ENCODE measurements around the gene DNAJC4.

DNAJC4 gene

DNA sequence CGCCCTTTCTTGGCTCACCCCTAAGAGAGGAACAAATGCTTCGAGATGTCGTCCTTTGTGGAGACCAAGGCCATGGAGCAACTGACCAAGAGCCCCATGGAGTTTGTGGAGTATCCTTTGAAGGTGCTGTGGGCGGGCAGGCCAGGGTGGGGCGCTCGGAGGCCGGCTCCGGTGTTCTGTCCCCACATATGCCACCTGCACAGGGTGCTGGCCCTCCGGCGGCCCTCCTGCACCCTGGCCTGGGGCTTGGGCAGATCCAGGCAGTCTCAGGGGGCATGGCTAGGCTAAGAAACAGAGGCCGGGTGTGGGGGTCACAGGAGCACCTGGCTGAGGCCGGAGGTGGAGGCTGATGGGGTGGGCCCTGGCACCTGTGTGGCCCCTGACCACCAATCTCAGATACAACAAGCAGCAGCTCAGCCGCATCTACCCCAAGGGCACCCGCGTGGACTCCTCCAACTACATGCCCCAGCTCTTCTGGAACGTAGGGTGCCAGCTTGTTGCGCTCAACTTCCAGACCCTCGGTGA is 31.3 kb downstream of the DNAJC4 start:
- DNase-seq, result no peak

- DNase-seq, result no peak
Observed at GRCh38 chr11:64262271-64263002, 32.1 kb downstream of the DNAJC4 start.

DNA sequence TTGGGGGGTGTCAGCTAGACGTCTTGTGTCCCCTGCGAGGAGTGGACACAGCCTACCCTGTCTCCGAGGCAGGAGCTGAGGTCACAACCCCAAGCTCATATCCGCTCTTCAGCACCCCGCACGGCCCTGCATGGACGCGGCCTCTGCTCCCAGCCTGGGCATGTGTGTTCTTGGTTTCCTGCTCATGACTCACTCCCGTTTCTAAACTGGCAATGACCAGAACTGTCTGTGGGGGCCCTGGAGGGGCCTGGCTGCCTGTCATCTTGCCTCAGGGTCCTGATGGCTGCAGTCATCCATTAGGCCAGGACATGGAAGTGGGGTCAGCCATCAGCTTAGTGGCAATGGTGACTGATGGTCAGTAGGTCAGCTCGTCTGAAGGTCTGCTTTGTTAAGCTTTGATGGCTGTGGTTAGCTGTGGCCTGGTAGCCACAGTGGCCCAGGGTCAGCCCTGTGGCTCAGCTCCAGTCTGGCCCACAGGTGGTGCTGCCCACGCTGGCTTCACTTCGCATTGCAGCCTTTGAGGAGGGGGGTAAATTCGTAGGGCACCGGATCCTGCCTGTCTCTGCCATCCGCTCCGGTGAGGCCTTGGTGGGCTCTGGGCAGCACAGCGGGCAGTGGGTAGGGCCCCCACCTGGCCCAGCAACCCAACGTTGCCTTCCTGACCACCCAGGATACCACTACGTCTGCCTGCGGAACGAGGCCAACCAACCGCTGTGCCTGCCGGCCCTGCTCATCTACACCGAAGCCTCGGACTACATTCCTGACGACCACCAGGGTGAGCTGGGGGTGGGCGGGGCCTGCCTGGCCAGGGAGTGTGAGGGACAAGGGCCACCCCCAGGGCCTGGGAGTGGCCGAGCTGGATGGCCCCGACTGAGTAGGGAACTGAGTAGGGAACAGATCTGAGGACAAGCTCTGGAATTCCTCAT is 32.9 kb downstream of the DNAJC4 start:
- DNase-seq, result no peak

GRCh38 chr11:64263947-64264317 is 33.6 kb downstream of the DNAJC4 start:
- no peak for DNase-seq

GRCh38 chr11:64264371-64264852 is 34.1 kb downstream of the DNAJC4 start:
- DNase-seq, result no peak

DNA sequence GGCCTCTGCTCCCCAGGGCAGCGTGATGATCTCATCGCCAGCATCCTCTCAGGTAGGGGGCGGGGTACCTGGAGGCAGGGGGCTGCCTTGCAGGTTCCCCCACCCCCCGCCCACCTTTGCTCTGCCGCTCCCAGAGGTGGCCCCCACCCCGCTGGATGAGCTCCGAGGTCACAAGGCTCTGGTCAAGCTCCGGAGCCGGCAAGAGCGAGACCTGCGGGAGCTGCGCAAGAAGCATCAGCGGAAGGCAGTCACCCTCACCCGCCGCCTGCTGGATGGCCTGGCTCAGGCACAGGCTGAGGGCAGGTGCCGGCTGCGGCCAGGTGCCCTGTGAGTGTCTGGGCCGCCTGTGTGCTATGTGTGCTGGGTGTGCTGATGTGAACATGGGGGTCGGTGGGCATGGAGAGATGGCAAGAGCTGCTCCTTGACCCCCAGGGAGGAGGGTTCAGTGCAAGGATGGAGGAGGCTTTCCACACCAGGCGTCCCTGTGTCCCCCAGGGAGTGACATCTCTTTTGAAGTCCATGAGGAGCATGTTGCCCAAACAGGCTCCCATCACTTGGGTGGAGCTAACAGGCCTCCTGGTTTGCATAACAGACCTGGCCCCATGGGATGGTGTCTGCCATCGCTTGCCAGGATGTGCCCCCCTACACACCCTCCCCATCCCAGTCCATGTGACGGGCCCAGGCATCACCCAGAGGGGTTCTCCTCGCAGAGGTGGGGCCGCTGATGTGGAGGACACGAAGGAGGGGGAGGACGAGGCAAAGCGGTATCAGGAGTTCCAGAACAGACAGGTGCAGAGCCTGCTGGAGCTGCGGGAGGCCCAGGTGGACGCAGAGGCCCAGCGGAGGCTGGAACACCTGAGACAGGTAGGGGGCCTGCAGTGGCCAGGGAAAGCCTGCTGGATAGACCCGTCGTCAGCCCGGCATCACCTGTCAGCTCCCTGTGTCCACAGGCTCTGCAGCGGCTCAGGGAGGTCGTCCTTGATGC is 35.1 kb downstream of the DNAJC4 start:
- DNase-seq, result no peak

DNA sequence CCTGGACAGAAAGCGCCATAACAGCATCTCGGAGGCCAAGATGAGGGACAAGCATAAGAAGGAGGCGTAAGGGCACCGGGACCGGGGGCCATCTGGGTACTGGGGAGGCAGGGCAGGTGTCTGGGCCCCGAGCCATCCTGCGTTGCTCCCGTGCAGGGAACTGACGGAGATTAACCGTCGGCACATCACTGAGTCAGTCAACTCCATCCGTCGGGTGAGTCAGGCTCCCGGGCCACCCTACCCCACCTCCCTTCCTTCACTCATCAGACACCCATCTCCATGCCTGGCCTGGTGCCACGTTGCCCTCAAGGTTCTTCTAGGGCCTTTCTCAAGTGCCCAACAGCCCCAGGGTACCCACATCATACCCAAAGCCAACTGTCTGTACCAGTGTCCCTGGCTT is 36.0 kb downstream of the DNAJC4 start:
- DNase-seq, result no peak

GRCh38 chr11:64267207-64267945 is 37.0 kb downstream of the DNAJC4 start:
- no peak for DNase-seq

- no peak for DNase-seq
Observed at GRCh38 chr11:64268025-64268892, 37.9 kb downstream of the DNAJC4 start.

DNA sequence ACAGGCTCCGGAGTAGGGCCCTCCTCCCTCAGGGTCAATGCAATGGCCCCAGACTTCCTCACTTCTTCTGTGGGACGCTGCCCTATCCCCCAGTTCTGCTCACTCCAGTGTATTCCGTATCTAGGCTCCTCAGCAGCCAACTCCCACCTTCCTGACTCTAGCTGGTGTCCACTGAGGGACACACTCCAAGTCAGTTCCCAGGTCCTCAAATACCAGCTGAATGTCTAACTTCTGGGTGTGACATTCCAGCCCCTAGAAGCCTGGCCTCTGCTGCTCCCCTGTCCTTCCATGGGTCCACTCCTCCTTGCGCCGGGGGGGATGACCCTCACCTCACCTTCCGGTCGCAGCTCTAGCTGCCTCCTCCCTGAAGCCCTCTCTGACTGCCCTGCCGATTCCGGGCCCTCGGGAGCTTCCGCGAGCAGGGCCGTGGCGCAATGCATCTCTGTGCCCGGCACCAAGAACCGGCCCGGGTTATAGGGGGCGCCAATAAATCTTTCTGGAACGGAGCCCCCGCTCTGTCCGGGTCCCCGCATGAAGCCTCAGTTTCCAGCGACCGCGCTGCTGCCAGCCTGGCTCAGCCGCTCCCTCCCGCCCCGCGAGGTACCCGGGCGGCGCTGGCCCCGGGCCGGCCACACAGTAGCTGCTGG is 38.7 kb downstream of the DNAJC4 start:
- peak; percentile 55 for DNase-seq

GRCh38 chr11:64269540-64270220 is 39.3 kb downstream of the DNAJC4 start:
- peak; percentile 98 for DNase-seq

DNA sequence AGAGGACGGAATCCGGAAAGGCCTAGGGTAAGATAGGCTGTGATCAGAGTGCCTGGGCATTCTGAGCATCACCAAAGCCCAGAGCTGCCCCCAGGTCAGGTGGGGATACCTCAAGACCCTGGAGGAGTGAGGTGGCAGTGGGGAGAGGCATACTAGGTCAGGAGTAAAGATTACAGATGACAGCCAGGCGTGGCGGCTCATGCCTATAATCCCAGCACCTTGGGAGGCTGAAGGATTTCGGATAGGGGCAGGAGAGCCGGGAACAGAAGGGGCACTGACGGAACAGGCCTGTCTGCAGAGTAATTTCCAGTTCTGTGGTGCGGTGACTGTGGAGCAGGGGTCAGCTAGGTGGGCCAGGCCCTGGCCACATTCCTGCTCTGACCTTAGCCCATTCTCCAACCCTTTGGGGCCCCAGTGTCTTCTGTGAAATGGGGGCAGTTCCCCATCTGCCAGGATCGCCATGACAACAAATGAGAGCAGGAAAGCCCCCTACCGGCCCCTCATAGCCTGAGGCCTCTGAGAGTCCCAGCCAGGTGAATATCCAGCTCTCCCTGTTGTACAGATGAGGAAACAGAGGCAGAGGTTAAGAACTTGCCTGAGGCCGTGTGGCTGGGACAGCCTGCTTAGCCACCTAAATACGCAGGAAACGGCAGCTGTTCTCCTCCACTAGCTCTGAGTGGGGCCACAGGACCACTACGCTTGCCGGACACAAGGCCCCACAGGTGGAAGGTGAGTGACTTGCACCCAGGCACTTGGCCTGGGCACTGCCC is 44.9 kb downstream of the DNAJC4 start:
- DNase-seq, result no peak

- DNase-seq, result no peak
Observed at GRCh38 chr11:64275841-64276240, 45.5 kb downstream of the DNAJC4 start.

DNA sequence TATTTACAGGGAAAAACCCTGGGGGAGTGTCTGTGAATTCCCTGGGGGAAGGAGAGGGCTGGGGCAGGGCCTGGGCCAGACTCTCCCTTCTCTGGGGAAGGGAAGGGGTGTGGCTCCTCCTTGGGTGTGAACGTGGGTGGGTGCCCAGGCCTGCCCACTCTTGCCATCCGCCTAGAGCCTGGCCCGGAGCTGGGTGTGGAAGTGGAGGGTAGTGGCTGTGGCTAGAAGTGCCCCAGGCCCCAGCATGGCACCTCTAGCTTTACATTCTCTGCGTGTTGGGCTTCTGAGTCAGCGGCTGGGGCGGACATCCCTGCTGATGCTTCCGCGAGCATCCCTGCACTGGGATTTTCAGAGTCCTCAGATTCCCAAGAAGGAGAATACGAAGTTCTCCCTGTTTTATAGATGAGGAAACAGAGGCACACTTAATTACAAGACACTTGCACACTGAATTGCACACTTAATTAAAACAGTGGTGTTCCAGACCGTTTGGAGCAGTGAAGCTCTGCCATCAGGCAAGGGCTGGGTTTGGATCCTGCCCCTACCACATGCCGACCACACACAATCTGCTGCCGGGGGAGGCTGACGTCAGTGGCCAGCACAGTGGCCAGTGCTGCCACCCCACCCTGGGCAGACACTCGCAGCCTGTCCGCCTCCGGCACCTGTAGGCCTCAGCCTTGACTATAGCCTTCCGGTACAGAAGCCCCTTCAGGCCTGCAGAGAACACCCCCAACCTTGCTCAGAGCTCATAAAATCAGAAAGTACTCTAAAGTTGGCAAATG is 46.5 kb downstream of the DNAJC4 start:
- no peak for DNase-seq

DNA sequence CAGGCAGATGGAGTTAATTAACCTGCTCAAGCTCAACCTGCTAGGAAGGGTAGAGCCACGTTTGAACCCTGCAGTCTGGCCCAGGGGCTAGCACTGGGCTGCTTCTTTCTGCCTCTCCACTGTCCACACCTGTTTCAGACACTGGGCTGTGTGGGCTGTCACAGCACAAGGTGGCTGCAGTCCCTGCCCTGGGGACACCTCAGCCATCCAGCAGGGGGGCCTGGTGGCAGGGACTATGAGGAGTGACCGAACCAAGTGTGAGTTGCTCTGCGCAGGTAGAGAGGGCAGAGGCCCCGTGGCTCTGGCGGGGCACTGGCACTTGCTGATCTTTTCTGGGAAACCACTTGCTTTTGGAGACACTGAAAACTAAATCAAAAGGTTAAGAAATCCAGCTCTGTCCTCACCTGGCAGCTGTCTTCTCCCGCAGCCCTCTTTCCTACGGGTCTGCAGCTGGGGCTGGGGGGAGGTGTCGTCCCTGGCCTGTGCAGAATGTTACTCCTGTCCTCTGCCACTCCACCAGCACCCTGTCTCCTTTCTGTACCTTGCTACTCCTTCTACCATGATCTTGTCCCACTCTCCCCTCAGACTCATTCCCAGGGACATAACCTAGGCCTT is 48.3 kb downstream of the DNAJC4 start:
- DNase-seq, result no peak

GRCh38 chr11:64281957-64282770 is 51.8 kb downstream of the DNAJC4 start:
- no peak for DNase-seq

DNA sequence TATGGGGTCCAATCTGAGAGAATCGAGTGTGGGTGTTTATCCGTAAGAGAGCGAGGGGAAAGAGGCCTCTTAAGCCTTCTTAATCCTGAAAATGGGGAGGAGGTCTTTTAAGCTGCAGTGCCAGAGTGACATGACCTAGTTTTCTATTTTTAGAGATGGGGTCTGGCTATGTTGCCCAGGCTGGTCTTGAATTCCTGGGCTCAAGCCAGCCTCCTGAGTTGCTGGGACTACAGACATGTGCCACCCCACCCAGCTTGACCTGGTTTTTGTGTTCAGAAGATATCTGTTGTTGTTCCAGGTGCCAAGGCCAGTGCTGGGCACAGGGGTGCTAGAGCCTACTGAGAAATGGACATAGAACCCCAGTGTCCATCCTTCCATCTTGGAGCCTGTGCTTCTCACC is 52.7 kb downstream of the DNAJC4 start:
- DNase-seq, result no peak
